Stimulated activated CD8-positive, alpha-beta memory T cell treated with anti-CD3 and anti-CD28 coated beads, Interleukin-12 subunit alpha, Interleukin-12 subunit beta, amount 100 ng/mL, for 1 hour (primary cell): ENCODE results near the gene MYL6.
"Not testable (repeated sequence)": the region's sequence is repeated elsewhere in the genome, so short reads cannot be mapped to it uniquely, and the experiment has no call there.

ENCODE experiments used
- DNase-seq: peaks from one replicate; pipeline ENCODE4 v3.0.0-alpha.2; 2020; ENCODE audit warnings: low read depth

MYL6 gene

DNA sequence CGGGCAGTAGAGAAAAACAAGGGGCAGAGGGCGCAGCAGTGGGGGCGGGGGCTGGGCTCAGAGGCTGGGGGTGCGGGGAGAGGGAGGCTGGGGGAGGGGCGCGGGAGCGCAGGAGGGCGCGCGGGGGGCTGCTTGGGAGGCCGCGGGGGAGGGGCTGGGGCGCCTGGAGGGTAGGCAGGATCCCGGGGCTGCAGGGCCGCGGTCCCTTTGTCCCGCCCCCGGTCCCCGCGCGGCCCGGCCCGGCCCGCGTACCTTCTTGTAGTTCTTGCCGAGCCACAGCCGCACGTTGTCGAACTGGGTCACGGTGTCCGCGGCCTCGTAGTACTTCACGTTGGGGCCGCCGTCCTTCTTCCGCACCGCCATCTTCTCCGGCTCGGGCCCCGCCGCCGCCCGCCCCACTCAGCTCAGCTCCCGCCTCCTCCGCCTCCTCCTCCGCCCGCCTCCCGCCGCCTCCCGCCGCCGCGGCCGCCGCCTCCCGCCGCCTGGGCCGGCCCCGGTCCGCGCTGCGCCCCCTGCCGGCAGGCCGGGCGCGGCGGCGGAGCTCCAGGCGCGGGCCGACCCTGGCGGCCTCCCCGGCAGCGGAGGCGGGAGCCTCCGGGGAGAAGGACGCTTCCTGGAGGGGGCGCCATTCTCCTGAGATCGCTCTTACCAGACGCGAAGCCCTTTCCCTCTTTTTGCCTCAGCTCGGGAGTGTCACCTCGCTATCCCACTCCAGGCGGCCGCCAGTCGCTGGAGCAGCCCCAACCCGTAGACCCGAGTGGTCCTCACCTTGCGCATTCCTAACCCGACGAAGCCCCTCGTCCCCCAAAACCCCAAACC is 31.1 kb downstream of the MYL6 start, which contains the start of gene SMARCC2:
TSS of gene SMARCC2 (minus strand) at position 385 of the 819 bp plus-strand sequence. CDS start at position 363, 22 bp downstream.
- DNase-seq, result peak; percentile 71

DNA sequence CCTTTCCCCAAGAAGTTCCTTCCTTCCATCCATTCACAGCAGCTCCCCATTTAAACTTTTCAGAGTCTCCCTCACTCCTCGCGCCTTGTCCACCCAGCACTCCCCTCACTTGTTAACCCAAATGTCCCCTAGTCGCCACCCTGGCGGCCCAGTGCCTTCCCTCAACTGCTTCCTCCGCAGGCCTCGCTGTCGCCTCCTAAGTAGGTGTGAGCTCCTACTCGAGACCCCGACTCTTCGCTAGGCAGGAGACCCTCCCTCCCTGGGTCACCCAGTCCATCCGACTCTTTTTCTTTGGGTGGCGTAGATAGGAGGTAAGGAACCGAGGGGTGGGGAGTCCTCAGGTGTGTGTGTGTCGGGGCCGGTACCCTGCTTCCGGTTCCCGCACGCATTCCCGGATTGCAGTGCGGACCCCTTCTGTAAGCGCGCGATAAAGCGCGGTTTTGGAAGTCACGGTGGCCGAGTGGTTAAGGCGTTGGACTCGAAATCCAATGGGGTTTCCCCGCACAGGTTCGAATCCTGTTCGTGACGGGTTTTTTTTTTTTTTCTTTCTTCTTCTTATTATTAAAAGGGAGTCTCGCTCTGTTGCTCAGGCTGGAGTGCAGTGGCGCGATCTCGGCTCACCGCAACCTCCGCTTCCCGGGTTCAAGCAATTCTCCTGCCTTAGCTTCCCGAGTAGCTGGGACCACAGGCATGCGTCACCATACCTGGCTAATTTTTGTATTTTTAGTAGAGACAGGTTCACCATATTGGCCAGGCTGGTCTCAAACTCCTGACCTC is 31.9 kb downstream of the MYL6 start:
- peak; percentile 56 for DNase-seq

DNA sequence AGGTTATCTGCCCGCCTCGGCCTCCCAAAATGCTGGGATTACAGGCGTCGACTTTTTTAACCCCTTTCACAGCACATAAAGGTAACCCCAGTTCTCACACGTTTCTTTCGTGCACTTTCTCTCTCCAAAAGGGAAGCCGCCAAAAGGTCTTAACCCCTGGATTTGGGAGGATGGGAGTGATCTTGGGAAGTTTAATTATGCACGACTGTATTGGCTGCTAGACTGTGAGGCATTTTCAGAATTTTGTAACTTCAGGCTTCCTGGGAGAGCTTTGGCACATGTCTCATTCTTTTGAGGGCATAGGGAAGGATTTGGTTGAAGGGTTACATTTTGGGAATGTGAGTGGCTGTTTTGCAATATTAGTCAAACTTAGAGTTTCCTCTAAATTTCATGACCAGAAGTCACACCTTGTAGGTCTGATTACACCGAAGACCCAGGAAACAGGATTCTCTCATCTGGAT is 32.6 kb downstream of the MYL6 start:
- no peak for DNase-seq

DNA sequence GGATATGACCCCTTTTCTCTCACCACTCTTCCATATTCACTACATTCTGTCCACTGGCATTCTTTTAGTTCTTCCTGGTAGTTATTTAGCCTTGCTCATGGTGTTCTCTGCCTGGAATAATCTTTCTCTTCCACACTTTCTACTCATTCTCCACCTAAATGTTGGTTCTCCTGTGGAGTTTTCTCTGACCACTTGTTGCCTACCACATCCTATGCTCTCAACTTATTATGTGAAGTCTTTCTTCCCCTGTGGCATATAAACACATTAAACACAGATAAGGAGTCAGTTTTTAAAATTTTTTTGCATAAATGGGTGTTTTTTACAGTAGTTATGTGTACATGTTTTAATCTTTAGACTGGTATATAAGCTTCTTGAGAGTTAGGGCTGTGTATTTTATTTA is 34.4 kb downstream of the MYL6 start:
- DNase-seq, result no peak

DNA sequence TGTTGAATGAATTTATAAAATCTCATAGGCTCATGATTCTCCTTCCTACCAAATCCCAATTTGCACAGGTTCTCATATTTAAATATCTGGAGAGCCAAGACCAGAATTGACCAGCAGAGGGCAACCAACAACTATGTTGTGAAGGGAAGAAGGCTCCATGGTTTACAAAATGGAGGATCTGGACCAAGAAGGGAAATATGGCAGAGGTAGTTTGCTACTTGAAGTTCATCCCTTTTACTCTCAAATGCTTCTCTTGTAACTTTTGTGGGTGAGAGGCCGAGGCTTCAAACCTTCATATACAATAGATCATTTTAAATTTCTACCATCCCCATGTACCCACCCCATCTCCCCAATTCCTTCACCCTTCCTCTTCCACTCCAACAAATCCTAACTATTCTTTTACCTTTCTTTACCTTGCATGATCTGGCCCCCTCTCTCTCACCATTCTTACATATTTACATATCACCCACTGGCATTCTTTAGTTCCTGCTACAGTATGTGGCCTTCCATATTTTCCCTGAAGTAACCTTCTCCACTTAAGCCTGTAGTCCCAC is 34.9 kb downstream of the MYL6 start:
- peak; percentile 61 for DNase-seq

DNA sequence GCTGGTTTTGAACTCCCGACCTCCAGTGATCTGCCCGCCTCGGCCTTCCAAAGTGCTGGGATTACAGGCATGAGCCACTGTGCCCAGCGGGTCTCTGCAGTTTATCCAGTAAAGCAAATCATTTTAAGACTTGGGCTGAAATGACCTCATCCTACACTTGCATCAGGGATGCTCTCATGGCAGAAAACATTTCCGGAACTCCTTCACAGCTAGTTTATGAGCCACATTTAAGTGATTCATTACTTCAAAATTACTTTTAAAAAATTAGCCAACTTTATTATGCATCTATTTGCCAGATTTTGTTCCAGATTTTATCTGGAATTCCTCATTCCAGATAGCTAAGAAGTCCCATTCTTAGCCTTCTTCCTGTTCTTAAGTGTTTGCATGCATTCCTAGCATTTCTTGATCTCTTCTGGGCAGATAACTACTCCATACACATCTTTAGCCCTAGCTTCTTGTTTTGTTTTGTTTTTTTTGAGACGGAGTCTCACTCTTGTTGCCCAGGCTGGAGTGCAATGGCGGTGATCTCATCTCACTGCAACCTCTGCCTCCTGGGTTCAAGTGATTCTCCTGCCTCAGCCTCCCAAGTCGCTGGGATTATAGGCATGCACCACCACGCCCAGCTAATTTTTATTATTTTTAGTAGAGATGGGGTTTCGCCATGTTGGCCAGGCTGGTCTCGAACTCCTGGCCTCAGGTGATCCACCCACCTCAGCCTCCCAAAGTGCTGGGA is 38.8 kb downstream of the MYL6 start:
- not testable (repeated sequence) for DNase-seq

DNA sequence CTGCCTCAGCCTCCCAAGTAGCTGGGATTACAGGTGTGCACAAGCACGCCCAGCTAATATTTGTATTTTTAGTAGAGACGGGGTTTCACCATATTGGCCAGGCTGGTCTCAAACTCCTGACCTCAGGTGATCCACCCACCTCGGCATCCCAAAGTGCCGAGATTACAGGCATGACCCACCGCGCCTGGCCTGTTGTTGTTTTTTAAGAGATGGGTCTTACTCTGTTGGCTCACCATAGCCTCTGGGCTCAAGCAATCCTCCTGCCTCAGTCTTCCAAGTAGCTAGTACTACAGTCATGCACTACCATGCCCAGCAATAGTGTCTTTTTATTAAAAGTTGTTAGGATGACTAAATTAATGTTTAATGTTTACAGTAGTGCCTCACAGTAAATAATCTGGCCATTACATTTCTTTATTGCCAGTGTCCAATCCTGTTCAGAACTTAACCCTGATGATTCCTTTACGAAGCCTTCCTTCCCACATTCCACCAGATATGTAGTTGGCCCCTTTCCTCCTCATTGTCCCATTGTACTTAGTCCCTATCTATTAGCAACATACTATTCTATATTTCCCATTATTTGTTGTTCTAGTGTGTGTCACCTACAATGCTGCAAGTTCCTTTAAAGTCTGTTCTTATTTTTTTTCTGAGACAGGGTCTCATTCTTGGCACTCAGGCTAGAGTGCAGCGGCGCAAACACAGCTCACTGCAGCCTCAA is 39.9 kb downstream of the MYL6 start:
- DNase-seq, result no peak

DNA sequence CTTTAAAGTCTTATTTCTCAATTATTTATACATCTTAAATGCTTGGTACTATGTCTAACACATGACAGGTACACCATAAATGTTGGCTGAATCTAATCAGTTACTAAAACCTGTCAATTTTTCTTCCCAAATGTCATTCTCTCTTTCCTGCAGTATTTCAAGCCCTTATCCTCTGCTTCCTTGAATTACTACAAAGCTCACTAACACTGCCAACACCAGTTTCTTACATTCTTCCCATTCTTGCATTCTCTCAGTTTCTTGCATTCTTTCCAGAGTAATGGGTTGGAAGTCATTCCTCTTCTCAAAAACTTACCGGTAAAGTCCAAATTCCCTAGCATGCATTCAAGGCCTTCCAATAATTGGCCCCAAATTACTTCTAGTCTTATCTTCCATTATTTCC is 40.7 kb downstream of the MYL6 start:
- no peak for DNase-seq

DNA sequence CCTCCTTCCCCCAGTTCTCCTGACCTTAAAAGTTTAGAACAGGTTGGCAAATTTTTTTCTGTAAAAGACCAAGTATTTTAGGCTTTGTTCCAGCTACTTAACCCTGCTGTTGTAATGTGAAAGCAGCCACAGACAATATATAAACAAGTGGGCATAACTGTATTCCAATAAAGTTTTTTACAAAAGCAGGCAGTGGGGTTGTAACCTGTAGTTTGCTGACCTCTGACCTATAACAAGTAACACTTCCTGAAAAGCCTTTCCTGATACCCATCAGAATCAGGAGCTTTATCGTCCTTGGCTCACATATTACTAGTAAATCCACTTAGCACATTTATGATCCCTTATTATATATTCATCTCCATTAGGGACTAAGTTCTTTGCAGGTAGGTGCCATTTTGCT is 44.2 kb downstream of the MYL6 start:
- DNase-seq, result no peak

DNA sequence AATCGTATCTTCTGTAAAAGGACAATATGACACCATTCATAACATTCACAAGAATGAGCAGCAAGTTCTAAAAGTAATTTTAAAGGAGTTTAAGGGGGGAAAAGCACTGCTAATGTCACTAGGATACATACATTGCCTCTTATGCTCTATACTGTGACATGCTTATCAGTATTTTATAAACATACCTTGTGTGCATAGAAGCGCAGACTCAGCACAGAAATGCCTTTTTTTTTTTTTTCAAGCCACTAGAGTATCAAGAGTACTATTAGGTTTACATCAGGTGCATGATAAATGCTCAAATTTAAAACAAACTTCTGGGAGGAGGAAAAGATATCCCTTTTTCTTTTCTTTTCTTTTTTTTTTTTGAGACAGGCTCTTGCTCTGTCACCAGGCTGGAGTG is 44.7 kb downstream of the MYL6 start:
- DNase-seq, result no peak

DNA sequence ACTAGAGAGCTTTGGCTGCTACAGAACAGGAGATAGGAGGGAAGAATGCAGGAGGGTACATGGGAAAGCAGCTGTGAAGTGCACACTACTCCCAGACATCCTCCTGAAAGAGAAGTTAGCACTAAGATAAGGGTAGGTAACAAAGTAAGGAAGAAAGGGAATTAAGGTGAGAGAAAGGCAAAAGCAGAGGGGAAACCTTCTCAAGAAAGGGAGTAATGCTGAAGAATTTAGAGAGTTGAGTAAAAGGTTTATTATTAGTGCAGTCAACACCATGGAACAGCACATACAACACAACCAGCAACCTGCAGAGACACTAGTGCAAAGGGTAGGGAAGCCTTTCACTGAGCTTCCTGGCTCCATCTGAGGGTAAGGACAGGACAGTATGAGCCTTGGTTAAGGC is 46.1 kb downstream of the MYL6 start:
- DNase-seq, result no peak

DNA sequence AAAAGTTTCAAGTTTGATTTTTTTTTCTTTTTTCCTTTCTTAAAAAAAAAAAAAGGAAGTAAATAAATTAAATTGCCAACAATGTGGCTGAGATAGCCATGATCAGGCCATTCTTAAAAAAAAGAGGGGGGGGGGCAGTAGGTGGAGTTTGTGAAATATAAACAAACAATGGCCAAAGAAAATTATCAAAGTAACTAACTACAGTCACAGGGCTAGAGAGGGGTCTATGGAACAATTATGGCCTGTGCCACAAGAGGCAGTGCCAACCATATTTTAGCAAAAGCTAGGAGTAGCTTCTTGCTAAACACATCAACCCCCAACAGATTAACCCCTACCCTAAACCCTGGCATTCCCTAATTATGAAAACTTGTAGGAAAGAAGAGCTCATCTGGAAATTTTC is 47.3 kb downstream of the MYL6 start:
- DNase-seq, result no peak

DNA sequence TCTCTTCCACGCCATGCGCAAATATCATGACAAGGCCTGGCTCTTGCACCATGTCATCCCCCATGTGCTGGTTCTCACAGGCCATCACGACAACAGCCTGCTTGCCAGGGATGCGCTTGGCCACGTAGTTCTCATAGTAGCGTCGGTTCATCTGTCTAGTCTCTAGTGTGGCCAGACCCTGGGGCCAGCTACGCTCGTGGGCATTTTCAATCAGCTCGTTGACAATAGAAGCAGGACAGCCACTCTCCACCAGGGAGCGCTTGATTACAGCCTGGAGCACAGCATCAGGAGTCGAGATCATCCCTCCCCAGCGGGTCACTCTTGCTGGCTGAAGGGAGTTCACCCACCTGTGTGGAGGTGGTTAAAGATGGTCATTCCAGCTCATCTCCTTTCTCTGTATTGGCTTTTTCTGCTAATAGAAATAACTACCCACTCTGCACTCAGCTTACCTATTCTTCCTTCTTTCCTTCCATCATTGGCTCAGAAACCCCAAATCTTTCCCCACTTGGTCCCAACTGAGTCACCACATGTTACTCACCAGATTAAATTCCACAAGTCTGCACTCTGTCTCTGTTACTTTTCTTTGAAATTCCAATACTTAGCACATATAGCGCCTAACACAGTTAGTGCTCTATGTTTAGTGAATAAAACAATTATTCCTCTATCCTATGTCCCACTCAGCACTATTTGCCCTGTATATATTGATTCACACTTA is 48.5 kb downstream of the MYL6 start:
- no peak for DNase-seq

DNA sequence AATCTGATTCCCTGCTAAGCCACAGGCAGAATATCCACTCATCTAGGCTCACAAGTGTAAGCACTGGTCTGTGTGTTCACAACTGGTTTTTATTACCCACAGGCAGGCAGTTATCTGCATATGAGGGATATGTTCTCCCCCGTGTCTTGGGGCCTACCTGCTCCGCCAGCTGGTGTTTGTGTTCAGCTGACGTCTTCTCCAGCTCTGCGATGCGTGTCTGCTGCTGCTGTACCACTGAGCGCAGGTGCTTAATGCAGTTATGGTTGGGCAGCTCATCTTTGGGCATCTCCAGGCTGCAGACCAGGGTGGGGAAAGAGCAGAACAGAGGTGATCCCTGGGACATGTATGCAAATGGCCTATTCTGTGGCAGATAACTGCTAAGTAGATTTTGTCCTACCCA is 49.8 kb downstream of the MYL6 start:
- DNase-seq, result no peak
